Liver (tissue), 9 donors: ENCODE measurements around the gene DEAF1. TPM values are rescaled to one million over a fixed set of nuclear protein-coding genes. Genes with fewer than 3 reads are reported as not detected.

Source experiments
- DNase-seq: peaks from one replicate; pipeline ENCODE4 v3.0.0-alpha.2; 2017; ENCODE audit warnings: low spot score
- H3K27ac ChIP-seq, 2 donors: one replicate each; pipeline ENCODE4 v1.7.0; 2013; ENCODE audit warnings: inconsistent platforms in 2 of 2, low read length in 2 of 2, control low read depth in 1 of 2, low read depth in 1 of 2, mild to moderate bottlenecking in 1 of 2
- H3K27me3 ChIP-seq, 4 donors: one replicate each; pipeline versions ENCODE4 v1.6.1 to v1.7.0; 2013; ENCODE audit warnings: low read length in 3 of 4, inconsistent platforms in 1 of 4, mild to moderate bottlenecking in 1 of 4, moderate library complexity in 1 of 4; ENCODE audit not compliant: control insufficient read depth in 4 of 4, insufficient read depth in 4 of 4
- H3K36me3 ChIP-seq, 4 donors: one replicate each; pipeline versions ENCODE4 v1.6.1 to v1.7.0; 2013; ENCODE audit warnings: low read length in 3 of 4, mild to moderate bottlenecking in 3 of 4, low read depth in 1 of 4, moderate library complexity in 1 of 4; ENCODE audit not compliant: control insufficient read depth in 4 of 4, insufficient read depth in 3 of 4
- H3K4me1 ChIP-seq, 4 donors: one replicate each; pipeline versions ENCODE4 v1.6.1 to v1.7.0; 2013; ENCODE audit warnings: low read length in 3 of 4, mild to moderate bottlenecking in 3 of 4, moderate library complexity in 1 of 4; ENCODE audit not compliant: control insufficient read depth in 4 of 4, insufficient read depth in 4 of 4
- H3K4me3 ChIP-seq, 3 donors: one replicate each; pipeline versions ENCODE4 v1.6.1 to v1.7.0; 2013; ENCODE audit warnings: low read length in 3 of 3, control low read depth in 1 of 3, low read depth in 1 of 3, mild to moderate bottlenecking in 1 of 3
- H3K9ac ChIP-seq, 2 donors: one replicate each; pipeline ENCODE4 v1.7.0; 2013; ENCODE audit warnings: low read length in 2 of 2, mild to moderate bottlenecking in 2 of 2, moderate library complexity in 2 of 2, control low read depth in 1 of 2, low read depth in 1 of 2
- H3K9me3 ChIP-seq, 4 donors: one replicate each; pipeline versions ENCODE4 v1.6.1 to v1.7.0; 2013; ENCODE audit warnings: low read length in 3 of 4; ENCODE audit not compliant: control insufficient read depth in 4 of 4
- CTCF ChIP-seq: fragments of 150-350 bp; IDR thresholded peaks from 2 replicates; pipeline ENCODE4 v1.5.1; 2017; ENCODE audit warnings: improper control_type of control experiment, low read depth, low read length; ENCODE audit not compliant: missing input control
- HNF4A ChIP-seq, 2 donors: conservative IDR thresholded peaks; 2 replicates each; pipeline ENCODE4 v1.6.1; 2016; ENCODE audit warnings: antibody characterized with exemption in 2 of 2, mild to moderate bottlenecking in 2 of 2
- JUND ChIP-seq, 2 donors: IDR thresholded peaks; 2 replicates each; pipeline ENCODE4 v1.6.1; 2016; ENCODE audit warnings: antibody characterized with exemption in 2 of 2
- RAD21 ChIP-seq, 2 donors: IDR thresholded peaks; 2 replicates each; pipeline ENCODE4 v1.6.1; 2016; ENCODE audit warnings: antibody characterized with exemption in 2 of 2, mild to moderate bottlenecking in 2 of 2
- YY1 ChIP-seq: IDR thresholded peaks from 2 replicates; pipeline ENCODE4 v1.6.1; 2016; ENCODE audit warnings: antibody characterized with exemption, mild to moderate bottlenecking
- WGBS: extraction: QIAGEN DNeasy Blood & Tissue Kit; methylation state at CpG from one replicate; pipeline ENCODE4 v1.1.7; 2013; 5-methylcytosine and 5-hydroxymethylcytosine counted together
- polyA plus RNA-seq, 2 donors: library from polyadenylated mRNA; stranded (reverse) in 1 of 2; unstranded in 1 of 2; fragments of 200-250 nt in 1 of 2; fragments of >200 nt in 1 of 2; fragmentation: Nextera tagmentation in 1 of 2; extraction: Ambion mirVana in 1 of 2; gene quantifications; one replicate each; pipeline versions ENCODE4 v1.2.1 to v1.2.3, GENCODE V29; 2013 to 2015
- total RNA-seq, 2 donors: library from RNA; depleted of rRNA; stranded (reverse); fragments of >200 nt; gene quantifications; one replicate each; pipeline ENCODE4 v1.2.3, GENCODE V29; 2014
- TF ChIP-seq, protein P1 (sequence below): IDR thresholded peaks from 2 replicates; pipeline ENCODE4 v1.6.1; 2016; ENCODE audit warnings: antibody characterized with exemption
- TF ChIP-seq, protein P2 (sequence below): IDR thresholded peaks from 2 replicates; pipeline ENCODE4 v1.6.1; 2016; ENCODE audit warnings: antibody characterized with exemption
- donor health status: healthy.
- donor health status: healthy.
- donor health status: healthy.
- donor health status: healthy.
- donor health status: healthy.

The DEAF1 gene
- total and polyA plus RNA-seq, 4 donors: 7.0 to 11.4 (median 10.1) TPM

GRCh38 chr11:723120-723883, 28.3 kb upstream of the DEAF1 start:
- no peak for DNase-seq
- Histone ChIP-seq H3K4me1 (peaks cover 0 to 15% (median 6%) of the 10 kb centered on the region in 4 donors), H3K27me3 (no peaks in the 10 kb centered on the region)

DNA sequence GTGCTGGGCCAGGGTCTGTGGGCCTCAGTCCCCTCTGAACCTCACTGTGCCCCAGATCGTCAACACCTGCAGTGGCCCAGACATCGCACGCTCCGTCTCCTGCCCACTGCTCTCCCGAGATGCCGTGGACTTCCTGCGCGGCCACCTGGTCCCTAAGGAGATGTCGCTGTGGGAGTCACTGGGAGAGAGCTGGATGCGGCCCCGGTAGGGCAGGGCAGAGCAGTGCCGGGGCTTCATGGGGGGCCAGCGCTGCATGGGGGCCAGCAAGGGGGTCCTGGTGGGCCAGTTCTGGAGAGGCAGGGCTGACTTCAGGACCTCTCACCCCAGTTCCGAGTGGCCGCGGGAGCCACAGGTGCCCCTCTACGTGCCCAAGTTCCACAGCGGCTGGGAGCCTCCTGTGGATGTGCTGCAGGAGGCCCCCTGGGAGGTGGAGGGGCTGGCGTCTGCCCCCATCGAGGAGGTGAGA, 27.4 kb upstream of the DEAF1 start:
- peaks cover 2 to 36% (median 20%) of the 10 kb centered on the region in 4 donors for H3K36me3 ChIP-seq
- 82% methylated on average over 20 of the region's 20 CpGs for WGBS
- no peak overlapping the region for H3K27ac ChIP-seq
- no peak overlapping the region for H3K4me3 ChIP-seq
- no peak for TF ChIP-seq RAD21 (IDR thresholded peaks at IDR 0.05)
- no peaks in the 10 kb centered on the region for H3K27me3 ChIP-seq
- no peak for DNase-seq
- H3K9me3 ChIP-seq: no peaks in the 10 kb centered on the region
- H3K4me1 ChIP-seq: peaks cover 0 to 15% (median 5%) of the 10 kb centered on the region in 4 donors
- H3K9ac ChIP-seq: no peak overlapping the region

More at GRCh38 chr11:723120-723883, 28.3 kb upstream of the DEAF1 start:
- WGBS: 72% methylated on average over 8 of the region's 8 CpGs
- Histone ChIP-seq H3K36me3 (peaks cover 2 to 35% (median 20%) of the 10 kb centered on the region in 4 donors), H3K9ac (no peak overlapping the region), H3K27ac (no peak overlapping the region), H3K4me3 (no peak overlapping the region), H3K9me3 (no peaks in the 10 kb centered on the region)
- TF ChIP-seq CTCF (peak; percentile 60), RAD21 (IDR thresholded peaks at IDR 0.05) (peak; percentile 79 to 80), JUND (IDR thresholded peaks at IDR 0.05) (no peak)
- TF ChIP-seq, protein P1, sequence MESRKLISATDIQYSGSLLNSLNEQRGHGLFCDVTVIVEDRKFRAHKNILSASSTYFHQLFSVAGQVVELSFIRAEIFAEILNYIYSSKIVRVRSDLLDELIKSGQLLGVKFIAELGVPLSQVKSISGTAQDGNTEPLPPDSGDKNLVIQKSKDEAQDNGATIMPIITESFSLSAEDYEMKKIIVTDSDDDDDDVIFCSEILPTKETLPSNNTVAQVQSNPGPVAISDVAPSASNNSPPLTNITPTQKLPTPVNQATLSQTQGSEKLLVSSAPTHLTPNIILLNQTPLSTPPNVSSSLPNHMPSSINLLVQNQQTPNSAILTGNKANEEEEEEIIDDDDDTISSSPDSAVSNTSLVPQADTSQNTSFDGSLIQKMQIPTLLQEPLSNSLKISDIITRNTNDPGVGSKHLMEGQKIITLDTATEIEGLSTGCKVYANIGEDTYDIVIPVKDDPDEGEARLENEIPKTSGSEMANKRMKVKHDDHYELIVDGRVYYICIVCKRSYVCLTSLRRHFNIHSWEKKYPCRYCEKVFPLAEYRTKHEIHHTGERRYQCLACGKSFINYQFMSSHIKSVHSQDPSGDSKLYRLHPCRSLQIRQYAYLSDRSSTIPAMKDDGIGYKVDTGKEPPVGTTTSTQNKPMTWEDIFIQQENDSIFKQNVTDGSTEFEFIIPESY: no peak

GRCh38 chr11:721741-722345, 26.8 kb upstream of the DEAF1 start:
- Histone ChIP-seq H3K4me1 (peaks cover 0 to 15% (median 5%) of the 10 kb centered on the region in 4 donors), H3K27me3 (no peaks in the 10 kb centered on the region), H3K9ac (no peak overlapping the region), H3K9me3 (no peaks in the 10 kb centered on the region), H3K4me3 (no peak overlapping the region), H3K36me3 (peaks cover 2 to 37% (median 20%) of the 10 kb centered on the region in 4 donors), H3K27ac (no peak overlapping the region)
- TF ChIP-seq, protein P1: no peak
- TF ChIP-seq HNF4A (conservative IDR thresholded peaks at IDR 0.05) (peak in 1 of 2 donors; percentile 16), CTCF (no peak), YY1 (no peak)
- TF ChIP-seq, protein P2, sequence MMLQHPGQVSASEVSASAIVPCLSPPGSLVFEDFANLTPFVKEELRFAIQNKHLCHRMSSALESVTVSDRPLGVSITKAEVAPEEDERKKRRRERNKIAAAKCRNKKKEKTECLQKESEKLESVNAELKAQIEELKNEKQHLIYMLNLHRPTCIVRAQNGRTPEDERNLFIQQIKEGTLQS: no peak
- DNase-seq: no peak
- WGBS: 51% methylated on average over 33 of the region's 33 CpGs
